Femur (tissue), 1 donor: Measurements from ENCODE around the gene DENND6A.
"Not testable (repeated sequence)": the region's sequence is repeated elsewhere in the genome, so short reads cannot be mapped to it uniquely, and the experiment has no call there.

Experiments
- DNase-seq: peaks from one replicate; pipeline ENCODE4 v3.0.0-alpha.2; 2017

Gene DENND6A, protein sequence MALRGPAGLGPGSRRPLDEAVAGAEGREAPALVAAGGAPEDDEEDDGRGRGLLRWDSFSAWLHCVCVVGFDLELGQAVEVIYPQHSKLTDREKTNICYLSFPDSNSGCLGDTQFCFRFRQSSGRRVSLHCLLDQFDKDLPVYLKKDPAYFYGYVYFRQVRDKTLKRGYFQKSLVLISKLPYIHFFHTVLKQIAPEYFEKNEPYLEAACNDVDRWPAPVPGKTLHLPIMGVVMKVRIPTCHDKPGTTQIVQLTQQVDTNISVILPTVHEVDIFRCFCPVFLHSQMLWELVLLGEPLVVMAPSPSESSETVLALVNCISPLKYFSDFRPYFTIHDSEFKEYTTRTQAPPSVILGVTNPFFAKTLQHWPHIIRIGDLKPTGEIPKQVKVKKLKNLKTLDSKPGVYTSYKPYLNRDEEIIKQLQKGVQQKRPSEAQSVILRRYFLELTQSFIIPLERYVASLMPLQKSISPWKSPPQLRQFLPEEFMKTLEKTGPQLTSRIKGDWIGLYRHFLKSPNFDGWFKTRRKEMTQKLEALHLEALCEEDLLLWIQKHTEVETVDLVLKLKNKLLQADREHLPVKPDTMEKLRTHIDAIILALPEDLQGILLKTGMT

DNA sequence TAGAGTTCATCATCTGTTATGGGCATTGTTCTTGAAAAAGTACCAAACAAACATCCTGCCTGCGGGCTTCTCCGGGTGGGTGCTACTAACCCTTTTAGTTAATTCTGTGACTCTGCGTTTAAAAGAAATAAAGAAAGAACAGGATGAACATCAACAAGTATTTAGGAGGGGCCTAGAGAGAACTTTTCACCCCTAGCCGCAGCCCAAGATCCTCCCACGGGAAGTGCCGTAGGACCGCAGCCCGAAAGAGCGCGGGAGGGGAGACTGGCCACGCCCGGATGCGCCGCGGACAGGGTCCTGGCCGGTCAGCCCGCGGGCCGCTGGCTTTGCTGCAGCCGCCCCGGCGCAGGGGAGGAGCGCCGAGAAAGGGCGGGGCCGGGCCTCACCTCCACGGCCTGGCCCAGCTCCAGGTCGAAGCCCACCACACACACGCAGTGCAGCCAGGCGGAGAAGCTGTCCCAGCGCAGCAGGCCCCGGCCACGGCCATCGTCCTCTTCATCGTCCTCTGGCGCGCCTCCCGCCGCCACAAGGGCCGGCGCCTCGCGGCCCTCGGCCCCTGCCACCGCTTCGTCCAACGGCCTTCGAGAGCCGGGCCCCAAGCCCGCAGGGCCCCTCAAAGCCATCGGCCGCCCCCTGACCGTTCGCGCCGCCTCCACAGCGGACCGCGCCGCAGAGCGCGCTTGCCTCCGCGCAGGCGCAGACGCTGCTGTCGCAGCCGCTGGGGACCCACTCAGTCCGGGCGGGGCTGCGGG, at the start of gene DENND6A:
TSS of gene DENND6A (minus strand) at position 682 of the 752 bp plus-strand sequence. CDS start at position 623, 59 bp downstream.
- peak; percentile 96 for DNase-seq

DNA sequence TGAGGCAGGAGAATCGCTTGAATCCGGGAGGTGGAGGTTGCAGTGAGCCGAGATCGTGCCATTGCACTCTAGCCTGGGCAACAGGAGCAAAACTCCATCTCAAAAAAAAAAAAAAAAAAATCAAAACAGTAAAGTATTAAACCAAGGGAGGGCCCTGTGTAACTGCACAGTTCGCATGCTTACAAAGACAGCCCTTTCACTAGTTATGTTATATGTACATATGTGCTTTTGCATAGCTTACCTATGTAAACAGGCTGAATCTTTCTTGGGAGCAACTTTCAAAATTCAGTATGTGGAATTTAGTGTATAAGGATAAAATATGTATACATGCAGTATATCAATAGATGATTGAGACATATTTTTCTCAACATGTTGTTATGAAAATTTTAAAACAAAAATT, 47.1 kb upstream of the DENND6A start:
- no peak for DNase-seq

DNA sequence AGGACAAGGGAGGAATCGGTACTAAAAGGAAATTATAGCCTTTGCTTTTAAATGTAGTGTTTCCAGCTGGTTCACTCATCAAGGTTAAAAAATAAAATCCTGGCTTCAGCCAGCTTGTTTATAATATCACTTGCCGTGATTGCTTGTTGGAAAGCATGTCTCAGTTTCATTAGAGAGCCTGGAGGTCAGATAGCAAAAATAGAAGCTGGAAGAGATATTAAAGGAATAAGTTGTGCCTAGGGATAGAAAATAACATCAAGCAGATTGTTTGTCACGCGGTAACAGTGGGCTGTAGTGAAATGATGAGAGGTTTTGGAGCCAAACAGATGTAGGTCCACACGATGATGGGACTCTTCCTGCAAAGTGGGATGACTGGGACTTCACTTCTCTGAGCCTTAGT, 45.5 kb upstream of the DENND6A start:
- no peak for DNase-seq

DNA sequence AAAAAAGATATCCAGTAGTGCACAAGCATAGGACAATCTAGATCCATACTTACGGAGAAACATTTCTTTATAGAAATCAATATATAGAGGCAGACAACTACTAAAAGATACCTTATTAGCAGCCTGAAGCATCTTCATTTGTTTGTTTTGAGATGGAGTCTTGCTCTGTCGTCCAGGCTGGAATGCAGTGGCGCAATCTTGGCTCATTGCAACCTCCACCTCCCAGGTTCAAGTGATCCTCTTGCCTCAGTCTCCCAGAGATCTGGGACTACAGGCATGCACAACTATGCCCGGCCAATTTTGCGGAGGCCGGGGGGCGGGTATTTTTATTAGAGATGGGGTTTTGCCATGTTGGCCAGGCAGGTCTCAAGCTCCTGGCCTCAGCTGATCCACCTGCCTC, 45.0 kb upstream of the DENND6A start:
- no peak for DNase-seq

DNA sequence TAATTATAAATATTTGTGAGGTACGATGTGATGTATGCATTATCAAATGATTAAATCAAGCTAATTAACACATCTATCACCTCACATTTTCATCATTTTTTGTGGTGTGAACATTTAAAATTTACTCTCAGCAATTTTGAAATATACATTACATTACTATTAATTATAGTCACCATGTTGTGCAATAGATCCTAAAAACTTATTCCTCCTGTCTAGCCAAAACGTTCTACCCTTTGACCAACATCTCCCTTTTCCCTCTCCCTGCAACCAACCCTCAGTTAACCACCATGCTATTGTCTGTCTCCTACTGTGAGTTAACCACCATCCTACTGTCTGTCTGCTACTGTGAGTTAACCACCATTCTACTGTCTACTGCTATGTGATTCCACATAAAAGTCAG, 42.5 kb upstream of the DENND6A start:
- DNase-seq, result no peak

DNA sequence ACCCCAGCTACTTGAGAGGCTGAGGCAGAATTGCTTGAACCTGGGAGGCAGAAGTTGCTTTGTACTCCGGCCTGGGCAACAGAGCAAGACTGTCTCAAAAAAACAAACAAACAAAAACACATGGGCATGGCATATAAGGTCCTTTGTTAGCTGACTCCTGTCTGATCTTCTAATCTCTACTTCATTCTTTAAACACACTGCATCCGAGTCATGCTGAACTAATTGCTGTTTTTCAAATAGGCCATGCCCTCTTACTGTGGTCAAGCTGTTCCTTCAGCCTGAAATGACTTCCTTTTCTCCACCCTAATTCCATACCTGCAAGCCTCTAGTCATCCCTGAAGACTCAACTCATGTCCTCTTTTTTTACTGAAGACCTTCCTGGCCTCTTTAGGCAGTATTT, 40.9 kb upstream of the DENND6A start:
- DNase-seq, result no peak

DNA sequence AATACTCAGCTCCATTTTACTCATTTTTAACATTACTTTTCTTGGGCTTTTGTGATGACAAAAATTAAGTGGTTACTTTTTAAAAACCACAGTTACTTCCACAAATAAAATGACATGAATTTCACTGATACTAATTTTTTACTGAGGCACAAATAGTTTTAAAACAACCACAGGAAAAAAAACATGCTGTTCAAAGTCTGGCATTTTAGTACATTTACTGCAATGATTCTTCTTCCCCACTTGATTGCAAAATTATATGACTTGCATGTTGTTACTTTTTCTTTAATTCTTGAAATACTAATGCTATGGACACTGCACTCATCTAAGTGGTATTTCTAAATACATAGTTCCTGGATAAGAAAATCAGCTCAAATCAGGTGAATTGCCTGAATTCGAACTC, 38.4 kb upstream of the DENND6A start:
- DNase-seq, result no peak

DNA sequence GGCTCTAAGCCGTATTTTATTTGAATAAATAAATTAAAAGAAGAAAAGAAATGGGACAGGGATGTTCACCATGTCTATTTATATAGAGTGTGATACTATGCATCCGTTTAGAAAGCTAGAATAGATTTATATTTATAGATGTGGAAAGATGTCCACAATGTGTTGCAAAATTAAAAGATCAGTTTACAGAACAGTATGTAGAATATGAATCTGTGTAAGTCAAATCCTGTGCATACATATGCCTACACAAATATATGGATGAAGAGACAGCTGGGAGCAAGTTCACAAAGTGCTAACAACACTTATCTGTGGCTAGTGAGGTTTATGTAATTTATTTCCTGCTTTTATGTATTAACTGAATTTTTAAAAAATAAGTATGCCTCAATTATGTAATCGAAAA, 37.8 kb upstream of the DENND6A start:
- DNase-seq, result no peak

DNA sequence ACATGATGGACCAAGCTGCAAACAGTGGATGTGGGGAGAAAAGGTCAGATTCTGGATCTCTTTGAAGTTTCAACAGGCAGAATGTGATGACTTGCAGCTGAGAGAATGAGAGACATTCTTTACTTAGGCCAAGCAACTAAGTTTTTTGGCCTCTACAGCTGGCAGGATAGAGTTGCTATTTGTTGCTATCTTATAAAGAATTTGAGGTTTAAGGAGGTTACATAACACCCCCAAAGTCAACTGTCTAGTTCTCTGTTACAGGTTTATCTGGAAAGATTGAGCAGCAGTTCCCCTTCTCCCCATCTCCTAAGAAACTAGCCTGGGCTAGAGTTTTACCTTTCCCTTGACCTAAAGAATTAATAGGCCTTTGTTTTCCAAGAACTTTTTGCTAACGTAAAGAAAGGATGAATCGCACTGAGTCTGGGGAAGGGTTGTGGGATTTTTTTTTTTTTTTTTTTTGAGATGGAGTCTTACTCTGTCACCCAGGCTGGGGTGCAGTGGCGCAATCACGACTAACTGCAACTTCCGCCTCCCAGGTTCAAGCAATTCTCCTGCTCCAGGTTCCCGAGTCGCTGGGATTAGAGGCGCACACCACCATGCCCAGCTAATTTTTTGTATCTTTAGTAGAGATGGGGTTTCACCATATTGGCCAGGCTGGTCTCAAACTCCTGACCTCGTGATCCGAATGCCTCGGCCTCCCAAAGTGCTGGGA, 36.6 kb upstream of the DENND6A start:
- DNase-seq, result no peak

DNA sequence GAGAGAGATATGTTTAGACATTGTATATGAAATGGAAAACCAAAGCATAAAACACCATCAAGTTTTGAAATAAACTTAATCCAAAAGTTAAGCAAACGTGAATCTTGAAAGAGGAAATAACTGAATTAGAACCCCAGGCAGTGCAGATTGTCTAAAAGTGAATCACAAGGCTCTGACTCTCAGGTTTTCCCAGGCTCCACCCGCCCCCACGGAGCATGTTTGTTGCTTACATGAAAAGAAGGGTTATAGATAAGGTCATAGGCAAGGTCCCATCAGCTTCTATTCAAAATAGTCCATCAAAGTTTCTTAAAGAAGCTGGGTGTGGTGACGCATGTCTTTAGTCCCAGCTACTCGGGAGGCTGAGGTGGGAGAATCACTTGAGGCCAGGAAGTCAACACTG, 34.2 kb upstream of the DENND6A start:
- DNase-seq, result no peak

DNA sequence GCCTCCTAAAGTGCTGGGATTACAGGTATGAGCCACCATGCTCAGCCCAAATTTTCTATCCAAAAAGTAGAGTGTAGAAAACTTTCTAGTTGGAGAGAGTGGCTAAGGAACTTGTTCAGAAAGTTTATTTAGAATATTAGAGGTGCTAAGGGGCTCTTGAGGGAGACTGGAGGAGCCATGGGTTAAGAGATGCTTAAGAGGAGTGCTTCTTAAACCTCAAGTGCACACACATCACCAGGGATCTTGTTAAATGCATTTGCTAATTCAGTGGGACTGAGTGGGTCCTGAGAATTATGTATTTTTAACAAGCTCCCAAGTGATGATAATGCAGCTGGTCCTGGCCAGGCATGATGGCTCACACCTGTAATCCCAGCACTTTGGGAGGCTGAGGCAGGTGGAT, 33.5 kb upstream of the DENND6A start:
- no peak for DNase-seq

DNA sequence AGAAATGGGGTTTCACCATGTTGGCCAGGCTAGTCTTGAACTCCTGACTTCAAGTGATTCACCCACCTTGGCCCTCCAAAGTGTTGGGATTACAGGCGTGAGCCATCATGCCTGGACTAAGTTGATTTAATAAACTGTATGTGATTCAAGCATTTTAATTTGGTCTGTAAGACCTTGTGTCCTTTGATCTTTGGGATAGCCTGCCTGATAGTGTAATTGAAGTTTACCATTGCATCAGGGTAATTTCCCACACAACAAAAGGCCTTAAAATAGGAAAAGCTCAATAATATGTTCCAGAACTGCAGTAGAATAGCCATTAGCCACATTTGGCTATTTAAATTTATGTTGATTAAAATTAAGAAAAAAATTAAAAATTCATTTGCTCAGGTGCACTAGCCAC, 25.2 kb upstream of the DENND6A start:
- no peak for DNase-seq

DNA sequence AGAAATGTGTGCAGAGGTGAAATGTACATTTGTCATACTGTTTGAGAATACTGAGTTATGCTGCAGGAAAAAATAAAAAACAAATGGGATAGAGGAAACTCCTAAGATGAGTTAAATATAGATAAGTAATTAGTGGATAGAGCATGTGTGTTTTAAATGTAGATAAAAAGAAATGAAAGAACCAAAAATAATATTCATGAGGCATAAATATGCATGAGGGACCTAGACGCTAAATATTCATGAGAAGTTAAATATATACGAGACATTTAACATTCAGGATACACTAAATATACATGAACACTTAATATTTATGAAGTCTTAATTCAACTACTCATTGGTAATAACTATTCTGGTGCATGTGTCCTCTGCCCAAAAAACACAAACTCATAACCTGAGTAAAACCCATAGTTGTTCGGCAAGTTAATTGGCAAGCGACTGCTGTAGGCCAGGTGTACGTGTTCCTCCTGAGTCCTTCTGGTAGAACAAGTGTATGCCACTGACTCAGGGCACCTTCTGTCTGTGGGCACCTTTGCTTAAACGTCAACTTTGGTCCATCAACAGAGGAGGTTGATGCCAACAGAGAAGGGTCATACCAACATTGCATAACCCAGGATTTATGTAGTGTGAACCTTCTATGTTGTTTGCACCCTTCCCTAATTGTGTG, 24.5 kb upstream of the DENND6A start:
- no peak for DNase-seq

DNA sequence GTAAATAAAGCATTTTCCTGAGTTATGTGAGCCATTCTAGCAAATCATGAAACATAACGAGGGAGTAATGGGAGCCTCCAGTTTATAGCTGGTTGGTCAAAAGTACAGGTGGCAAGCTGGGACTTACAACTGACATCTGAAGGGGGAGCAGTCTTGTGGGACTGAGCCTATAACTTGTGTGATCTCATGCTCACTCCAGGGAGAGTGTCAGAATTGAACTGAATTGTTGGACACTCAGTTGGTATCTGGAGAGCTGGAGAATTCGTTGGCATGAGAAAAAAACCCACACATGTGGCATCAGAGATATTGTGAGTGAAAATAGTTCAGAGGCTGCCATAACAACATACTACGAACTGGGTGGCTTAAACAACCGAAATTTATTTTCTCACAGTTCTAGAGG, 22.8 kb upstream of the DENND6A start:
- DNase-seq, result no peak

DNA sequence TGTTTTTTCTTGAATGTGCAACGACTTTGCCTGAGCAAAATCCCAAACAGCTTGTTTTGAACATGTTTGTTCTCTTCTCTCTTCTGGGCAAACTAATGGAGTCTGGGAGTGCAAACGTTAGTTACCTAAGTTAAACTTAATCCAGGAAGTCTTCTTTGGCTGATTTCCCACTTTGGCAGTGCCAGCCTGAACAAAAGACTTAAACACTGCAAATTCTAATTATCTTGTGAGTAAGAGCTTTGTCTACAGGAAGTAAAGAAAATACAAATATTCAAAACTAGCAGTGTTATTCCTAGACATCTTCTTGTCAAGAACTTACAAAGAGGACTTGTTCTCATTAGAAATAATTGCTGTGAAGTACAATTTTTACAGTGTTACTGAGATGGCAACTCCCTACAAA, 16.7 kb upstream of the DENND6A start:
- DNase-seq, result no peak

DNA sequence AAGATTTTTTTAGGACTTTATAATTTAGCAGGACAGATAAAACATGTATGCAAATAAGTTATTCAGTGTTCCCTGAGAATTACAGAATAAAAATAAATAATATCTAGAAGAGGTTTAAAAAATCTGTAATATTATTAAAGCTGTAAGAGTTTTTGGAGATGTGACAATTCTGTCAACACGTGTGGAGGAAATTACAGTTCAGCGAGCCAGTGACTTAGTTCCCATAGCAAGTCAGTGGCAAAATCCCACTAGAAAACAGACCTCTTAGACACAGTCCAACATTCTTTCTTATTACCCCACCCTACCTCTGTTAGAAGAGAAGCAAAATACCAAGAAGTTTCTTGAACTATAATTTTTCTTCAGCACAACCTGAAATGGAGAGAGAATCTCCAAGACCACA, 16.2 kb upstream of the DENND6A start:
- DNase-seq, result no peak

DNA sequence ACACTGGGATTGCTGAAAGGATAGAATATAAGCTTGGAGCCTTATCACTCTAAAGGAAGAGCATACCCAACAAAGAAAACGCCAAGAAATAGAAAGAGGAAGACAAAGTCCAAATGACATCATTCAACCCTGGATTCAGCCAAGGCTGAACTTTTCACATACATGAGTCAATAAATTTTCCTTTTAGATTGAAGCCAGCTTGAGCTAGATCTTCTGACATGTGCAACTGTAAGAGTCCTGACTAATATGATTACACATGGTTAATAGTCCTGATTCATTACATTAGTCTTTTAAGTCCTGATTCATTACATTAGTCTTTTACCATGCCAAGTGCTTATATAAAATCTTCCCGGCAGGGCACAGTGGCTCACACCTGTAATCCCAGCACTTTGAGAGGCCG, 13.6 kb upstream of the DENND6A start:
- DNase-seq, result no peak

DNA sequence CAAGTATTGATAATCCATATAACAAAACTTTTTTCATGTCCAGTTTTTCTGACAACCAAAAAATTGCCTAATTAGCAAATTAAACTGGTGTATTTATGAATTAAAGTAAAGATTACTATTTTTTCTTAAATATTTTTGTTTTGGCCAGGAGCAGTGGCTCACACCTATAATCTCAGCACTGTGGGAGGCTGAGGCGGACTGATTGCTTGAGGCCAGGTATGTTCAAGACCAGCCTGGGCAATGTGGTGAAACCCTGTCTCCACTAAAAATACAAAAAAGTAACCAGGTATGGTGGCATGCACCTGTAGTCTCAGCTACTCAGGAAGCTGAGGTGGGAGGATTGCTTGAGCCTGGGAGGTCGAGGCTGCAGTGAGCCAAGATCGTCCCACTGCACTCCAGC, 12.5 kb upstream of the DENND6A start:
- not testable (repeated sequence) for DNase-seq

DNA sequence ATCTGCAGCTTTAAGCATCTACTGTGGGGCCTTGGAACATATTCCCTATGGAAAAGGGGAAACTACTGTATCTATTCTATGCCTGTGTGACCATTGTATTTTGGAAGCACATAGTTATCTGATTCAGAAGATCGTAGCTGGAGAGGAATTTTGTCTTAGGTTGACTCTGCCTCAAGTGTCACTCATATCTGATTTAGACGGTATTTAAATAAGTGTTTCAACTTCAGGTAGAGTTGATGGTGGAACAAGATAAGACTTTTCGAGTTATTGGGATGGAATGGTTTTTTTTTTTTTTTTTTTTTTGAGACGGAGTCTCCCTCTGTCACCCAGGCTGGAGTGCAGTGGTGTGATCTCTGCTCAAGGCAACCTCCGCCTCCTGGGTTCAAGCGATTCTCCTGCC, 8.9 kb upstream of the DENND6A start:
- DNase-seq, result no peak

DNA sequence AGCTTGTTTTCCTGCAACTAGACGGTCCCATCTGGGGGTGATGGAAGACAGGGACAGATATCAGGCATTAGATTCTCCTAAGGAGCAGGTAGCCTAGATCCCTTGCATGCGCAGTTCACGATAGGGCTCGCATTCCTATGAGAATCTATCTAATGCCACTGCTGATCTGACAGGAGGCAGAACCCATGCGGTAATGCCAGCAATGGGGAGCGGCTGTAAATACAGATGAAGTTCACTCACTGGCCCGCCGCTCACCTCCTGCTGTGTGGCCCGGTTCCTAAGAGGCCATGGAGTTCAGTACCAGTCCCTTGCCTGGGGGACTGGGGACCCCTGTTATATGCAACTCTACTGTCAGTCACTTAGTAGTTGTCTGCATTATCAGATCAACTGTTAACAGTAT, 7.9 kb upstream of the DENND6A start:
- no peak for DNase-seq

DNA sequence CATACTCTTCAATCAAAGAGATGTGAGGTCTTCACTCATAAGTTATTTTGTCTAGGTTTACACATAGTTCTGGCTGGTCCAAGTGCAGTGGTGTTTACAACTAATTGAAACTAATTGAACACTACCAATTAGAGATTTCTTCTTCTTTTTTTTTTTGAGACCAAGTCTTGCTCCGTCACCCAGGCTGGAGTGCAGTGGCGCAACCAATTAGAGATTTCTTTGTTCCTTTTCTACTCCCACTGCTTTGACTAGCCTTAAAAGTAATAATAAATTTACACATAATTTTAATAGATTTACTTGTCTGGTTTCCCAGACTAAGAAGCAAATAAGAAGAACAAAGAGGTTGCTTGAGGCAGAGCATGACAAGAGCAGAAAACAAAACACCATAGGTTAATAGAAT, 6.7 kb upstream of the DENND6A start:
- DNase-seq, result no peak

DNA sequence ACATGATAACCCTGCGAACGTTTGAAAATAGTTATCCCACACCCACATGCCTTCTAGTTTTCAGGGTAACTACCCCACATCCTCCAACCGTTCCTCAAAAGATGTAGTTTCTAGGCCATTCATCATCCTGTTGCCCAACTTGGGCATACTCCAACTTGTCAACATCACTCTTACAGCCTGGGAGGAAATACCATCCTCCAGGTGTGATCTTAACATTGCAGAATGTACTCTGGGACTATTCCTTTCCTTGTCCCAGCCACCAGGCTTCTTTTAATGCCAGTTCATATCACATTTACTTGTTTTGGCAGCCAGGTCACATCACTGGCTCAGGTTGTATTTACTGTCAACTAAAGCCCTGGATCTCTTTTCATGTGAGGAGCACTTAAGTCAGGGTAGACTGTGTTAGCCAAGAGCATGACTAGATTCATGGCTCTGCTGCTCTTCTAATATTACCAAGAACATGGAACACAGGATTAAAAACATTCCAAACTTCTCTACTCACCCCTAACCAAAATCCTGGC, 4.0 kb upstream of the DENND6A start:
- no peak for DNase-seq

DNA sequence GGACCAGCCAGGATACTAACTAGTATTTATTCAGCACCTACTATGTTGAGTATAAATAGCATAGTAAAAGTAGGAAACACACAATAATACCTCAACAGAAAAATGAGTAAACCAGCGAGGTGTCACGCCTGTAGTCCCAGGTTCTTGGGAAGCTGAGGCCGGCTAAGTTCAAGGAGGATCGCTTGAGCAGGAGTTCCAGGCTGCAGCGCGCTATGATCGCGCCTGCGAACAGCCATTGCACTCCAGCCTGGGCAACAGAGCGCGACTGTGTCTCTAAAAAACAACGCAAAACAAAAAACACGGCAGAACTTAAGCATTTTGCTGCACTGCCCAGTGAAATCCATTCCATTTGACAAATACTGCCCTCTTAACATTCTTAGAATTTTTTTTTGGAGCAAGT, 1.3 kb upstream of the DENND6A start:
- DNase-seq, result no peak
